H9 (cell line): ENCODE data around the gene CISD3. TPM values are rescaled to one million over a fixed set of nuclear protein-coding genes. Genes with fewer than 3 reads are reported as not detected.

Source experiments
- DNase-seq: peaks from one replicate; pipeline ENCODE4 v3.0.0-alpha.2; 2017
- H2AFZ ChIP-seq: one replicate; pipeline ENCODE4 v1.6.1; 2013; ENCODE audit warnings: mild to moderate bottlenecking, low read length, control low read depth, moderate library complexity
- H2AK5ac ChIP-seq: 2 replicates; pipeline ENCODE4 v1.6.1; 2013; ENCODE audit warnings: low read length, control low read depth, mixed read lengths; ENCODE audit not compliant: insufficient read length
- H2BK120ac ChIP-seq: one replicate; pipeline ENCODE4 v1.6.1; 2013; ENCODE audit warnings: low read depth, mild to moderate bottlenecking, low read length, control low read depth, inconsistent platforms; ENCODE audit not compliant: poor library complexity, severe bottlenecking
- H2BK12ac ChIP-seq: 2 replicates; pipeline ENCODE4 v1.6.1; 2013; ENCODE audit warnings: low read length, control low read depth, mixed read lengths, low read depth; ENCODE audit not compliant: insufficient read length
- H2BK15ac ChIP-seq: 2 replicates; pipeline ENCODE4 v1.6.1; 2013; ENCODE audit warnings: low read depth, low read length, control low read depth
- H2BK20ac ChIP-seq: one replicate; pipeline ENCODE4 v1.6.1; 2013; ENCODE audit warnings: low read depth, mild to moderate bottlenecking, low read length, control low read depth, inconsistent platforms; ENCODE audit not compliant: poor library complexity, severe bottlenecking
- H2BK5ac ChIP-seq: 2 replicates; pipeline ENCODE4 v1.6.1; 2013; ENCODE audit warnings: low read length, control low read depth, mixed read lengths; ENCODE audit not compliant: insufficient read length
- H3K14ac ChIP-seq: 2 replicates; pipeline ENCODE4 v1.6.1; 2013; ENCODE audit warnings: low read length, control low read depth; ENCODE audit not compliant: insufficient read depth
- H3K18ac ChIP-seq: 2 replicates; pipeline ENCODE4 v1.6.1; 2013; ENCODE audit warnings: low read depth, mild to moderate bottlenecking, mixed read lengths, low read length, control low read depth; ENCODE audit not compliant: insufficient read length
- H3K23ac ChIP-seq: 2 replicates; pipeline ENCODE4 v1.6.1; 2013; ENCODE audit warnings: low read length, control low read depth, mixed read lengths, low read depth; ENCODE audit not compliant: insufficient read length
- H3K23me2 ChIP-seq: 2 replicates; pipeline ENCODE4 v1.6.1; 2013; ENCODE audit warnings: low read depth, mild to moderate bottlenecking, mixed read lengths, low read length, control low read depth; ENCODE audit not compliant: insufficient read length, poor library complexity, severe bottlenecking
- H3K27ac ChIP-seq: 2 replicates; pipeline ENCODE4 v1.5.1; 2013; ENCODE audit warnings: low read length, control low read depth, mixed read lengths, low read depth; ENCODE audit not compliant: insufficient read length
- H3K27me3 ChIP-seq: 2 replicates; pipeline ENCODE4 v1.6.1; 2013; ENCODE audit warnings: low read length, control low read depth, inconsistent platforms; ENCODE audit not compliant: insufficient read depth
- H3K4ac ChIP-seq: 2 replicates; pipeline ENCODE4 v1.6.1; 2013; ENCODE audit warnings: low read depth, mild to moderate bottlenecking, control low read depth, inconsistent platforms, low read length, moderate library complexity
- H3K4me1 ChIP-seq: 2 replicates; pipeline ENCODE4 v1.6.1; 2013; ENCODE audit warnings: low read length, control low read depth, inconsistent platforms; ENCODE audit not compliant: insufficient read depth
- H3K4me2 ChIP-seq: 2 replicates; pipeline ENCODE4 v1.6.1; 2013; ENCODE audit warnings: low read length, control low read depth, mixed read lengths; ENCODE audit not compliant: insufficient read length, insufficient read depth
- H3K56ac ChIP-seq: 2 replicates; pipeline ENCODE4 v1.6.1; 2013; ENCODE audit warnings: low read depth, mild to moderate bottlenecking, mixed read lengths, low read length, control low read depth; ENCODE audit not compliant: insufficient read length
- H3K79me1 ChIP-seq: 2 replicates; pipeline ENCODE4 v1.6.1; 2013; ENCODE audit warnings: low read depth, mild to moderate bottlenecking, moderate library complexity, low read length, control low read depth, inconsistent platforms; ENCODE audit not compliant: insufficient read depth, poor library complexity, severe bottlenecking
- H3K79me2 ChIP-seq: 2 replicates; pipeline ENCODE4 v1.6.1; 2013; ENCODE audit warnings: low read length, control low read depth, inconsistent platforms; ENCODE audit not compliant: insufficient read depth
- H3K9ac ChIP-seq: 2 replicates; pipeline ENCODE4 v1.6.1; 2013; ENCODE audit warnings: low read length, control low read depth, mixed read lengths; ENCODE audit not compliant: insufficient read length; ENCODE audit errors: extremely low read depth
- H3K9me3 ChIP-seq: one replicate; pipeline ENCODE4 v1.6.1; 2013; ENCODE audit warnings: low read depth, low read length, inconsistent platforms; ENCODE audit not compliant: control insufficient read depth
- H3T11ph ChIP-seq: one replicate; pipeline ENCODE4 v1.6.1; 2013; ENCODE audit warnings: mild to moderate bottlenecking, low read length, control low read depth, inconsistent platforms
- H4K20me1 ChIP-seq: one replicate; pipeline ENCODE4 v1.6.1; 2013; ENCODE audit not compliant: control insufficient read depth, insufficient read length, insufficient read depth
- H4K5ac ChIP-seq: 2 replicates; pipeline ENCODE4 v1.6.1; 2013; ENCODE audit warnings: low read depth, mild to moderate bottlenecking, mixed read lengths, low read length, control low read depth; ENCODE audit not compliant: insufficient read length
- H4K8ac ChIP-seq: replicated peaks from 2 replicates; pipeline ENCODE4 v1.6.1; 2013; ENCODE audit warnings: low read length, control low read depth, mixed read lengths, low read depth; ENCODE audit not compliant: insufficient read length
- H4K91ac ChIP-seq: 2 replicates; pipeline ENCODE4 v1.6.1; 2013; ENCODE audit warnings: low read depth, mild to moderate bottlenecking, moderate library complexity, mixed read lengths, low read length, control low read depth; ENCODE audit not compliant: insufficient read length
- H3K27ac Mint-ChIP-seq, 3 experiments: 2 replicates in 2 of 3; 3 replicates in 1 of 3; pipeline ENCODE4 v1.8.0; 2020 to 2021; ENCODE audit warnings: mixed read lengths in 3 of 3, mild to moderate bottlenecking in 1 of 3, moderate library complexity in 1 of 3
- H3K27me3 Mint-ChIP-seq: 2 replicates; pipeline ENCODE4 v1.8.0; 2021; ENCODE audit warnings: low read depth, mild to moderate bottlenecking, moderate library complexity, mixed read lengths
- H3K36me3 Mint-ChIP-seq, 3 experiments: 2 replicates in 2 of 3; 3 replicates in 1 of 3; pipeline ENCODE4 v1.8.0; 2020 to 2021; ENCODE audit warnings: low read depth in 3 of 3, mixed read lengths in 3 of 3; ENCODE audit not compliant: insufficient read depth in 1 of 3
- H3K4me1 Mint-ChIP-seq, 2 experiments: 2 replicates each; pipeline ENCODE4 v1.8.0; 2020; ENCODE audit warnings: mixed read lengths in 2 of 2
- H3K4me3 Mint-ChIP-seq, 2 experiments: 2 replicates in 1 of 2; 3 replicates in 1 of 2; pipeline ENCODE4 v1.8.0; 2020 to 2021; ENCODE audit warnings: mild to moderate bottlenecking in 2 of 2, mixed read lengths in 2 of 2, moderate library complexity in 1 of 2
- H3K9me3 Mint-ChIP-seq, 2 experiments: 2 replicates in 1 of 2; 3 replicates in 1 of 2; pipeline ENCODE4 v1.8.0; 2020; ENCODE audit warnings: mild to moderate bottlenecking in 2 of 2, mixed read lengths in 2 of 2, moderate library complexity in 1 of 2
- CTCF ChIP-seq: fragments of 200-600 bp; sonication (generic); conservative IDR thresholded peaks from 3 replicates; pipeline ENCODE4 v1.8.0; 2021; ENCODE audit warnings: antibody characterized with exemption, mild to moderate bottlenecking
- WGBS: extraction: QIAGEN DNeasy Blood & Tissue Kit; methylation state at CpG from one replicate; pipeline ENCODE4 v1.1.7; 2013; ENCODE audit warnings: missing lambda C conversion rate, low lambda C conversion rate, mixed read lengths; ENCODE audit not compliant: insufficient read length; ENCODE audit errors: extremely low coverage; 5-methylcytosine and 5-hydroxymethylcytosine counted together
- total RNA-seq: library from RNA; stranded (reverse); gene quantifications from 2 replicates; pipeline ENCODE4 v1.2.1, GENCODE V29; 2021

Gene CISD3
- total RNA-seq, 1 experiment from 2014 or later = 10.7 TPM

GRCh38 chr17:38761612-38762011 lies 31.5 kb downstream of the CISD3 start:
- H2BK20ac ChIP-seq = no peak overlapping the region
- H4K20me1 ChIP-seq = no peaks in the 10 kb centered on the region
- no peak overlapping the region for H4K5ac ChIP-seq
- H3K4me2 ChIP-seq = no peak overlapping the region
- H2BK15ac ChIP-seq = no peak overlapping the region
- H3K14ac ChIP-seq = no peak overlapping the region
- no peak overlapping the region for H3K4ac ChIP-seq
- no peak overlapping the region for H2BK120ac ChIP-seq
- H3K56ac ChIP-seq = no peak overlapping the region
- no peak overlapping the region for H4K8ac ChIP-seq
- no peaks in the 10 kb centered on the region for H3K27me3 ChIP-seq
- no peak overlapping the region for H3K9ac ChIP-seq
- no peaks in the 10 kb centered on the region for H3K23me2 ChIP-seq
- H3T11ph ChIP-seq = no peak overlapping the region
- H3K4me3 Mint-ChIP-seq = peak overlapping the region in 1 of 2 experiments; percentile 49; a peak in 3 of 5 replicates
- H4K91ac ChIP-seq = no peak overlapping the region
- H3K79me2 ChIP-seq = no peaks in the 10 kb centered on the region
- H3K79me1 ChIP-seq = no peaks in the 10 kb centered on the region
- H3K4me1 ChIP-seq = no peaks in the 10 kb centered on the region
- peaks cover 23 to 83% (median 62%) of the 10 kb centered on the region in 3 experiments for H3K36me3 Mint-ChIP-seq
- DNase-seq = peak; percentile 86
- H3K27ac Mint-ChIP-seq = 0 out of 7 replicates have a peak overlapping the region, but pooled peaks of 1 of the 3 experiments have one; percentile 26
- no peak overlapping the region for H3K27ac ChIP-seq
- no peaks in the 10 kb centered on the region for H3K4me1 Mint-ChIP-seq
- no peaks in the 10 kb centered on the region; the same call in 1 of the 2 replicates for H3K27me3 Mint-ChIP-seq
- TF ChIP-seq CTCF = peak; percentile 78
- H3K23ac ChIP-seq = no peak overlapping the region
- no peak overlapping the region for H2AK5ac ChIP-seq
- H2AFZ ChIP-seq = no peak overlapping the region
- H2BK12ac ChIP-seq = no peak overlapping the region
- no peaks in the 10 kb centered on the region for H3K9me3 ChIP-seq
- no peak overlapping the region for H2BK5ac ChIP-seq
- WGBS = no CpG with 5 or more reads among the region's 4 CpGs
- no peaks in the 10 kb centered on the region for H3K9me3 Mint-ChIP-seq
- no peak overlapping the region for H3K18ac ChIP-seq
